Cardiac fibroblast (primary cell): ENCODE results near the gene JPH2.

Source experiments
- DNase-seq, 2 donors: peaks; one replicate each; pipeline versions ENCODE4 v3.0.0 to v3.0.0-alpha.2; 2010; ENCODE audit warnings: low read depth in 2 of 2
- H3K4me3 ChIP-seq, 2 donors: replicated peaks in 1 of 2; 1 replicate in 1 of 2; 2 replicates in 1 of 2; pipeline ENCODE4 v1.5.1; 2011; ENCODE audit warnings: low read depth in 2 of 2, low read length in 2 of 2, mild to moderate bottlenecking in 2 of 2, moderate library complexity in 1 of 2
- TF ChIP-seq, protein P1 (sequence below): IDR thresholded peaks from one replicate; pipeline ENCODE4 v1.5.1; 2011; ENCODE audit warnings: low read depth, mild to moderate bottlenecking, low read length, inconsistent platforms

JPH2 gene

DNA sequence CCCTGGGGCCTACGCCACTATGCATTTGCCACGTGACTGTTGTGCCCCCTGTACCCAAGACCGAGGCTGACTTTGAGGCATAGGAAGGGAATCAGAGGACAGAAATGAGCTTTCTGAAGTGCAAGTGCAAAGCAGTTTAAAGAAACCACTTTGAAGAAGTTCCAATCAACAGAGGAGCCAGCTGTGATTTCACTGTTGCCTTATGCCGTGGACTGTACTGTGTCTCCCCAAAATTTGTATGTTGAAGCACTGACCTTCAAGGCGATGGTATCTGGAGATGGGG is 111.1 kb downstream of the JPH2 start:
- TF ChIP-seq, protein P1, sequence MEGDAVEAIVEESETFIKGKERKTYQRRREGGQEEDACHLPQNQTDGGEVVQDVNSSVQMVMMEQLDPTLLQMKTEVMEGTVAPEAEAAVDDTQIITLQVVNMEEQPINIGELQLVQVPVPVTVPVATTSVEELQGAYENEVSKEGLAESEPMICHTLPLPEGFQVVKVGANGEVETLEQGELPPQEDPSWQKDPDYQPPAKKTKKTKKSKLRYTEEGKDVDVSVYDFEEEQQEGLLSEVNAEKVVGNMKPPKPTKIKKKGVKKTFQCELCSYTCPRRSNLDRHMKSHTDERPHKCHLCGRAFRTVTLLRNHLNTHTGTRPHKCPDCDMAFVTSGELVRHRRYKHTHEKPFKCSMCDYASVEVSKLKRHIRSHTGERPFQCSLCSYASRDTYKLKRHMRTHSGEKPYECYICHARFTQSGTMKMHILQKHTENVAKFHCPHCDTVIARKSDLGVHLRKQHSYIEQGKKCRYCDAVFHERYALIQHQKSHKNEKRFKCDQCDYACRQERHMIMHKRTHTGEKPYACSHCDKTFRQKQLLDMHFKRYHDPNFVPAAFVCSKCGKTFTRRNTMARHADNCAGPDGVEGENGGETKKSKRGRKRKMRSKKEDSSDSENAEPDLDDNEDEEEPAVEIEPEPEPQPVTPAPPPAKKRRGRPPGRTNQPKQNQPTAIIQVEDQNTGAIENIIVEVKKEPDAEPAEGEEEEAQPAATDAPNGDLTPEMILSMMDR, result no peak
- H3K4me3 ChIP-seq, result no peak overlapping the region
- no peak for DNase-seq

DNA sequence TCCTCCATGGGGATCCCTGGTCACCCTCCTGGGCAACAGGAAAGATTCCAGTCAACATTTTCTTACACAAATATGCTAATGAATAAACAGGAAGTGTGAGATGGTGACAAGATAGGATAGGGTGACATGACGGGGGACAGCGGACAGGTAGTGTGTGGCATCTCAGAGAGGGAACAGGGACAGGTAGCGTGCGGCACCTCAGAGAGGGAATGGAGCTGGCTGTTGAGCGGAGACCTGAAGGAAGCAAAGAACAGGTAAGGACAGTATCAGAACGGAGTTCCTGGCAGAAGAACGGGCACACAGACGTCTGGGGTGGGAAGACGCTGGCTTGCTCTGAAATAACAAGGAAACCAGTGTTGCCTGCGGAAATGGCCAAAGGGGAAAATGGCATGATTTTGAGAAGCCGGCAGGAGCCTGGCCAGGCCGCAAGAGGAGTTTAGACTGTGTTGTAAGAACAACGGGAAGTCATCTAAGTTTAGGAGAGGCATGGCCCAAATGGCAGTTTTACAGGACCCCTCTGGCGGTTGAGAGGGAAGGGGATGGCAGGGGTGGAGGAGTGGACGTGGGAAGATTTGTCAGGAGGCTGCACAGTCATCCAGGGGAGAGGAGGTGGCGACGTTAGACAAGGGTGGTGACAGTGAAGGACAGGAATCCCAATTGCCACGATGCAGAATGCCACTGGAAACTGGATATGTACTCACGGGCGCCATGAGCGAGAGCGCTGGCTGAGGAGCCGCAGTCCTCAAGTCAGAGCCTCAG is 111.6 kb downstream of the JPH2 start:
- no peak overlapping the region for H3K4me3 ChIP-seq
- TF ChIP-seq, protein P1, result no peak
- no peak for DNase-seq

DNA sequence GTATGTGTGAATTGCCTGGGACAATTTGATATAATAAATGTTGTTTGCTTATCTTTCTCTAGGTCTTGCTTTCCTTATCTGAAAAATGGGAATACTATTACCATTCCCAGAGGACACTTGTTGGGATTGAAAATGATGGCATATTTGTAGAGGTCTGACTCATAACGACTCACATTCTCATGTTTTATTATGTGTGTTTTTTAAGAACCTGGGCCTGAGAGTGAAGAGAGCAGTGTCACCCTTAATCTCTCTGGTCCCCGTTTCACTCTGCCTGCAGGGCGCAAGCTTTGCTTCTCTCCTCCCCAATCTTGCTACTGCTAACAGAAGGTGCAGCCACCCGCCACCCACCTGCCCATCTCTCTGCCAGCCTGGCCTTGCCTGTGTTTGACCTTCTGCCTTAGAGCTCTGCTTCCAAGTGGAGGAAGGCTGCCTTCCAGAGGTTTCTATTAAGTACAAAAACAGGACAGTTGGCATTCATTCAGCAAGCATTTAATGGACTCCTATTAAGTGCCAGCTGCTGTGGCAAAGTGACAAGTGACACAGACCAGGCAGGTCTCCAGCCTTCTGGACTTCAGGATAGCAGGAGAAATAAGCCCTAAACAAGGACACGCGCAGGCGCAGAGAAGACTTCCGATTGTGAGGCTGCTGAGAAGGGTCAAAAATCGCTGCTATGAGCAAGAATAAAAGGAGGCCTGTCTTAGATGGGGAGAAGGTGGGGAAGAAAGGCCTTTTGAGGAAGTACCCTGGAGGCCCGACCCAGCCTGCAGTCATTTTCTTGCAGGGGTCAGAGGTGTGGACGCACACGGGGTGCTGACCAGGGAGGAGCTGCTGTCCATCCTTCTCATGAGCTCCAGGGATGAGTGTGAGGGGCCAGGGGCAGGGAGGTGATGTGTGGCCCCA is 112.5 kb downstream of the JPH2 start:
- TF ChIP-seq, protein P1, result no peak
- peak; percentile 32 to 60 for DNase-seq
- H3K4me3 ChIP-seq, result no peak overlapping the region

DNA sequence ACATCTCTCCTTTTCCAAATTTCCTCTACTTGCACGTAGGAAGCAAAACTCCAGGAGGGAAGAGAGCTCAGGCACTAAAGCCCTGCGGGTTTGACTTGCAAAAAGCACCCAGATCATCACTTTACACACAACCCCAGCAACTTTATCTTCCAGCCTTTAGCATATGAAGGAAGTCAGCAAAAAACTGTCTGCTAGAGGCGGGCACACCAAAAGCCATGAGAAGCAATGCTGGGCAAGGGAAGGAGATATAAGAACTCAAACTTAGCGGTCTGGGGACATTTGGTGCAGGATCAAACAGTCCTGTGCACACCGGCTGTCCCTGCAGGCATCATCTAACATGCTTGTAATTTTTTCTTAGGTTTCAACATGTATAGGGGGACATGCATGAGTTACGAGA is 113.3 kb downstream of the JPH2 start:
- no peak for DNase-seq
- no peak overlapping the region for H3K4me3 ChIP-seq
- TF ChIP-seq, protein P1, result no peak

DNA sequence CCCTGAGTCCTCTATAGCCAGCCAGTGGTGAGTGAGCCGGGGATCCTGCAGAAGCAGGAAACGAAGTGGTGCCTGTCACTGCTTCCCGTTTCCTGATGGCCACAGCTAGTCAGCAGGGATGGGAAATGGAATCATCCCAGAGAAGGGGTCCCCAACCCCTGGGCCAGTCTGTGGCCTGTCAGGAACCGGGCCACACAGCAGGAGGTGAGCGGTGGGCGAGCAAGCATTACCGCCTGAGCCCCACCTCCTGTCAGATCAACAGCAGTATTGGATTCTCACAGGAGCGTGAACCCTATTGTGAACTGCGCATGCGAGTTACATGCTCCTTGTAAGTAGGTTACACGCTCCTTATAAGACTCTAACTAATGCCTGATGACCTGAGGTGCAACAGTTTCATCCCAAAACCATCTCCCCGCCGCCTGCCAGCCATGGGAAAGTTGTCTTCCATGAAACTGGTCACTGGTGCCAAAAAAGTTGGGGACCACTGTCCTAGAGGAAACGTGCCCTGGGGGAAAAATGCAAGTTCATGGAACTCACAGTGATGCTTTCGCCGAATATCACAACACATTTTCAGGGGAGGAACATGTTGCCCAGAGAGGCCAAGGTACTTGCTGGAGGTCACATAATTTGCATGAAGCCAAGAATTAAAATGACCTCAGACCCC is 113.8 kb downstream of the JPH2 start:
- DNase-seq, result no peak
- TF ChIP-seq, protein P1, result no peak
- no peak overlapping the region for H3K4me3 ChIP-seq

DNA sequence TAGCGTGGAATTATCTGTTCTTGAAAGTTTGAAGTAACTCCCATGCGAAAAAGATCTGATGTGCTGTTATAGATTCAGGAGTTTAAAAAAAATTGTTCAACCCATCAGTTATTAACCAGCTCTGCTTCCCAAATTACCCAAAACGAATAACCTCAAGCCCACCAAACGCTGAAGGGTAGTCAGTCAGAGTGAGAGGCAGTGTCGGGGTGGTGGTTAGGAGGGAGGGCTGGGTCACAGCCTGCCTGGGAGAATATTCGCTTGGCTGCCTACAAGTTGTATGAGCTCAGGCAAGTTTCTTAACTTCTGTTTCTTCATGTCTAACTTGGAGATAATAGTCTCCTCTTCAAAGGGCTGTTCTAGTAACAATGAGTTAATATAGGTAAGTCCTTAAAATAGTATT is 114.6 kb downstream of the JPH2 start:
- no peak overlapping the region for H3K4me3 ChIP-seq
- TF ChIP-seq, protein P1, result no peak
- DNase-seq, result no peak
